ENCODE results near the gene ARL6IP5.

Gene ARL6IP5

GRCh38 chr3:69130689-69131088, 46.0 kb downstream of the ARL6IP5 start:
- no peak for TF ChIP-seq CTCF (IDR thresholded peaks at IDR 0.05; ENCODE audit: low read depth, low read length)
- H3K4me3 ChIP-seq (replicated peaks in 1 of 2; ENCODE audit: low read depth in 2 of 2, low read length in 2 of 2): no peak overlapping the region
- DNase-seq (ENCODE audit: low read depth in 2 of 2): no peak

GRCh38 chr3:69137005-69137404, 52.3 kb downstream of the ARL6IP5 start:
- H3K4me3 ChIP-seq (replicated peaks in 1 of 2; ENCODE audit: low read depth in 2 of 2, low read length in 2 of 2): no peak overlapping the region
- peak in 1 of 2 donors; percentile 13 for DNase-seq (ENCODE audit: low read depth in 2 of 2)
- no peak for TF ChIP-seq CTCF (IDR thresholded peaks at IDR 0.05; ENCODE audit: low read depth, low read length)

- H3K4me3 ChIP-seq (replicated peaks in 1 of 2; ENCODE audit: low read depth in 2 of 2, low read length in 2 of 2): no peak overlapping the region
- no peak for DNase-seq (ENCODE audit: low read depth in 2 of 2)
- no peak for TF ChIP-seq CTCF (IDR thresholded peaks at IDR 0.05; ENCODE audit: low read depth, low read length)
These were observed 52.7 kb downstream of the ARL6IP5 start for GRCh38 chr3:69137412-69137811.

GRCh38 chr3:69141313-69141712, 56.6 kb downstream of the ARL6IP5 start:
- DNase-seq (ENCODE audit: low read depth in 2 of 2): no peak
- no peak overlapping the region for H3K4me3 ChIP-seq (replicated peaks in 1 of 2; ENCODE audit: low read depth in 2 of 2, low read length in 2 of 2)
- no peak for TF ChIP-seq CTCF (IDR thresholded peaks at IDR 0.05; ENCODE audit: low read depth, low read length)

GRCh38 chr3:69142090-69142489, 57.4 kb downstream of the ARL6IP5 start:
- no peak for TF ChIP-seq CTCF (IDR thresholded peaks at IDR 0.05; ENCODE audit: low read depth, low read length)
- peak; percentile 13 to 20 for DNase-seq (ENCODE audit: low read depth in 2 of 2)
- H3K4me3 ChIP-seq (replicated peaks in 1 of 2; ENCODE audit: low read depth in 2 of 2, low read length in 2 of 2): no peak overlapping the region

- no peak for TF ChIP-seq CTCF (IDR thresholded peaks at IDR 0.05; ENCODE audit: low read depth, low read length)
- DNase-seq (ENCODE audit: low read depth in 2 of 2): no peak
These were observed 58.2 kb downstream of the ARL6IP5 start for GRCh38 chr3:69142797-69143454.

GRCh38 chr3:69143612-69144011, 58.9 kb downstream of the ARL6IP5 start:
- DNase-seq (ENCODE audit: low read depth in 2 of 2): peak in 1 of 2 donors; percentile 13
- no peak for TF ChIP-seq CTCF (IDR thresholded peaks at IDR 0.05; ENCODE audit: low read depth, low read length)

More at GRCh38 chr3:69142797-69143454, 58.2 kb downstream of the ARL6IP5 start:
- no peak overlapping the region for H3K4me3 ChIP-seq (replicated peaks in 1 of 2; ENCODE audit: low read depth in 2 of 2, low read length in 2 of 2)

More at GRCh38 chr3:69143612-69144011, 58.9 kb downstream of the ARL6IP5 start:
- H3K4me3 ChIP-seq (replicated peaks in 1 of 2; ENCODE audit: low read depth in 2 of 2, low read length in 2 of 2): no peak overlapping the region

Data from cardiac fibroblast (primary cell).